HS-5 (cell line): Measurements from ENCODE around the gene PDIA5.
A peak's percentile ranks its signal among the peaks of the same experiment; 100 is the strongest.

ENCODE experiments used
- DNase-seq: peaks from one replicate; pipeline ENCODE4 v3.0.0-alpha.2; 2012; ENCODE audit warnings: low read depth

The PDIA5 gene

GRCh38 chr3:123169492-123169929, 102.7 kb downstream of the PDIA5 start:
- DNase-seq = no peak

- DNase-seq = no peak
Observed at GRCh38 chr3:123169930-123170329, 103.1 kb downstream of the PDIA5 start.

DNA sequence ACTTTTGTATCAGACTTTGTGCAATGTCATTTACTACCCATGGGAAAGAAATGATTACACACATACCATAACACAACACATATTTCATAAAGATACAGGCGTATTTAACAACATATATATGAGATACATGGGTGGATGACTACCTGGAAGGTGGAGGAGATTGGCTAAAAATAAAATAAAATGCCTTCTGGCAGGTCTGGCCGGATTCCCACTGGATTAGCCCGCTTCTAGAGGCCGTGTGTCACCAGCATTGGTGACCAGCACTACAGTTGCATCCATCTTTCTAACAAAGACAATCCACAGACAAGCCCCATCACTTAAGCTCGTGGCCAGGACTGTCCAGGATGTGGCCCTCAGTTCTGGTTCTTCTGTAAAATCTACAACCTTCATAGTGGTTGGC, 114.0 kb downstream of the PDIA5 start:
- DNase-seq = no peak

- DNase-seq = no peak
Observed at GRCh38 chr3:123186695-123187094, 119.9 kb downstream of the PDIA5 start.

- DNase-seq = no peak
Observed at GRCh38 chr3:123188058-123188457, 121.2 kb downstream of the PDIA5 start.

DNA sequence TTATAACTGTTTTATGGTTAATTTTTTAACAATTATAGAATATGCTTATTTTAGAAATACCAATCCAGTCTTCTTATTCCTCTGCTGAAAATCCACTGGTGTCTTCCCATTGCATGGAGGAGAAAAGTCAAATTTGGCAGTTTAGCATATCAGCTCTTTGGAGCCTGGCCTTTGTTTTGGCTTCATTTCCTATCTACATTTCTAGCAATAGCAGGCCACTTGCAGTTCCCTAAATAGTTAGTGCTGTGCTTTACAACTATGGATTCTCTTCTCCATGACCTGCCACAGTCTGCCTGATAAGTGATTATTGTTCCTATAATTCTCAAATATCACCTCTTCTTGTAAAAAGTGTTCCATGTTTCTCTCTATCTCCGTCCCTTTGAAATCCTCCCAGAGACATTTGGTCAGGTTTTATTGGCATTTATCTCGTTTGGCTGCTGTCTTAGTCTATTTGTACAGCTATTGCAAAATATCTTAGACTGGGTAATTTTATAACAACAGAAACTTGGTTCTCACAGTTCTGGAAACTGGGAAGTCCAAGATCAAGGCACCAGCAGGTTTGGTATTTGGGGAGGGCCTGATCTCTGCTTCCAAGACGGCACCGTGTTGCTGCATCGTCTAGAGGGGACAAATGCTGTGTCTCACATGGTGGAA, 126.8 kb downstream of the PDIA5 start:
- DNase-seq = no peak

DNA sequence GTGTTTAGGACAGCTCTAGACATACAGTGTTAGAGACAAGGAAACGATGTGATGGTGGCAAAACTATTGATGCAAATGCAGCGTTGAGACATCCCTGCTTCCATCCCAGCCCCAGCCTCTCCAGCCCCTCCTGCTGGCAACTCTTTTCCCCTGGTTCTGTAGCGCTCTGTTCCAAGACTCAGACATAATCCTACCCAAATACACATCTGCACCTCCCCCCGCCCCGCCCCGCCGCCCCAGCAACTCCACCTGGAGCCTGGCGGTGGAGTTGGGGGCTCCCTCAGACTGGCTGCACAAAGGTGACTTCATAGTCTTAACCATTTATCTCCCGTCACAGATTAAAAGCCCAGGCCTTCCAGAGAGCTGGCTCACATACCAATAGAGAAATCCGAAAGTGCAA, 127.7 kb downstream of the PDIA5 start:
- DNase-seq = no peak

DNA sequence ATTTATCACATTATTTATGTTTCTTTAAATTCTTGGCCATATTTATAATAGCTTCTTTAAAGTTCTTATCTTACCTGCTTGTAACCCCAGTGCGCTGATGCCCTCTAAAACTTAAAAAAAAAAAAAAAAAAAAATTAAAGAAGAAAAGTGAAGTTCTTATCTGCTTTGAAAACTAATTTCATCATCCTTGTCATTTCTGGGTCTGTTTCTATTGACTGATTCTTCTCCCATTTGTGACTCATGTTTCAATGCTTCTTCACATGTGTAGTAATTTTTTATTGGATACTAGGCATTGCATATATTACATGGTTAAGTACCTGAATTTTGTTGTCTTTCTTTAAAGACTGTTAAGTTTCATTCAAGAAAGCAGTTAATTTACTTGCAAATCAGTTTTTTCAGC, 131.5 kb downstream of the PDIA5 start:
- DNase-seq = no peak

- DNase-seq = no peak
Observed at GRCh38 chr3:123201223-123201556, 134.4 kb downstream of the PDIA5 start.

DNA sequence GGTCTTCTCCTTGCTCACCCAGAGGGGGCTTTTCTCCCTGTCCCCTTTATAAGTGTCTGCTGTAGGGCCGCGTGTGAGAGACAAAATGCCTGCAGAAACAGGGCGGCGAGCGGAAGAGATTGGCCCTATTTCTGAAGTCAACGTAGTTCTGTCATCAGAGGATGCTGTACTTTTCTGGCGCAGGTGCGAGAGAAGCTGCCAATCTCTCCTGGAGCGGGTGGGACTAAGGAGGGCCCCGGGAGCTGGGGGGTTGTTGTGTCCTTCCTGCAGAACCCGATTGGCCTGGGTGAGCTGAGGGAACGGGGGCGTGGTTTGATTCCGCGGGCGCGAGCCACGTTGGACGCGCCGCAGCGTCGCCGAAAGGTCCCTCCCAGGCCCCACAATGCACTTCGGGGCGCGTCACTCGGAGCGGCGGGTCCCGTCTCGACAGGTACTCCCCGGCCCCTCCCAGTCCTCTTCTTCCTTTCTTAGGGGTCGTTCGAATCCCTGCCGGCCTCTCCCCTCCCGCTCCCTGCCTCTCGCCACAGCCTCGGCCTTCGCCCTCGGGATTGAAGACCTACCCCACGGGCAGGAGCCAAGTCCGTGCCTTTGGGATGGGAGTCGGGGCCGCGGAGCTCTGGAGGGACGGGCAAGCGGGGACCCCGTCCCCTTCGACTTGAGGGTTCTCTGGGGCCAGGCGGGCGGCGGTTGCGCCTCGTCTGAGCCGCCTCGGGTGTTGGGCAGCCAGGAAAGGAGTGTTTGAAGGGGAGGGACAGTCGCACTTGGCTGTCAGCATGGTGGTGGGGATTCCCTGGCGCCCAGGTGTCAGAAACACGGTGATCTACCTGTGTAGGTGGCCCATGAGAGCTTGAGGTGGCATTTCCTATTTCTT, 135.0 kb downstream of the PDIA5 start, which contains the start of gene SEC22A:
Gene SEC22A (plus strand): TSS at position 387 of the 871 bp plus-strand sequence. CDS start 7,275 bp downstream, outside the sequence.
- DNase-seq = peak; percentile 65

- no peak for DNase-seq
Observed at GRCh38 chr3:123202451-123202850, 135.6 kb downstream of the PDIA5 start.
